ENCODE results near the gene MDH1. TPM values are rescaled to one million over a fixed set of nuclear protein-coding genes. Genes with fewer than 3 reads are reported as not detected.

MDH1 gene
- total RNA-seq, result 198 TPM in 2 replicates

DNA sequence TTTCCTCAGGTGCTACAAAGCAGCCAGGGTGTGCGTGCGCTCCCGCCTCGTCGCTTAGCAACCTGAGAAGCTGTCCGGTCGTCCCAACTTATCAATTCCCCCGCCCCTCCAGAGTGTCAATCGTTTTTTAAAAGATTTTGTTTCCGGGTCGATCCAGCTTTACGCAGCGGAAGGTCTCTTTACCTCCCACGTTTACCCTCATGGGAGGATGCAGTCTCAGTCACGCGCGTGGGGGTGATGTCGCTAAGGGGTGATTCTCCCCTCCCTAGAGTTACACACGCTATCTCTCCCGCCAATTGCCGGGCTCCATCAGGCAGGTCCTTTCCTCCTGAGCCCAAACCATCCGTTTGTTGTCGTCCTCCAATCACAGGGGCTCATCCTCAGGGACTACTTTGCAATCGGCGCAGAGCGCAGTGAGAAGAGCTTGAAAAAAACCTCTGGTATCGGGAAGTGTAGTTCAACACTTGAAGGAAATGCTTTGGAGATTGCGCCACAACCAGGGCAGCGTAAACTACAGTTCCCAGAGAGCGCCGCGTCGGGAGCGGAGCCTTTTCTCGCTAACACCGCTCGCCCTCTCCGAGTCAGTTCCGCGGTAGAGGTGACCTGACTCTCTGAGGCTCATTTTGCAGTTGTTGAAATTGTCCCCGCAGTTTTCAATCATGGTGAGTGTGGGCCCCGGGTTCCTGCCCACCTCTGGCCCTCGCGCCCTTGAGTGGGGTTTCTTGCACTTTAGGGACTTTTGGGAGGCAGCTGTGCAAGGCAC lies at the start of gene MDH1, which contains the start of gene WDPCP:
MDH1 (plus strand) TSS at position 579 of the 763 bp plus-strand sequence; CDS start at position 660, 81 bp downstream.
WDPCP (minus strand) TSS at position 93 of the 763 bp plus-strand sequence. CDS start 206 bp downstream, outside the sequence.

Other genes starting within 250 kb of the MDH1 start
- 10.7 and 15.1 TPM in 2 replicates for gene WDPCP, start 486 bp upstream of the MDH1 start, total RNA-seq

All from smooth muscle cell of the umbilical artery (primary cell).